SHP77 treated with DMSO at 0.1 percent for 48 hours (cell line): ENCODE results near the gene PPP2R5D.
"Not testable (repeated sequence)": the region's sequence is repeated elsewhere in the genome, so short reads cannot be mapped to it uniquely, and the experiment has no call there.

ENCODE experiments used
- DNase-seq: peaks from one replicate; lab custom pipeline; 2025; lab: John Stamatoyannopoulos, UW

PPP2R5D gene

GRCh38 chr6:43032326-43032725, 48.0 kb downstream of the PPP2R5D start:
- DNase-seq: no peak

GRCh38 chr6:43033496-43034189, 49.3 kb downstream of the PPP2R5D start:
- DNase-seq: no peak

- DNase-seq: no peak
These were observed 49.8 kb downstream of the PPP2R5D start for GRCh38 chr6:43034190-43034525.

GRCh38 chr6:43035495-43036194, 51.3 kb downstream of the PPP2R5D start:
- no peak for DNase-seq

GRCh38 chr6:43036712-43037111, 52.3 kb downstream of the PPP2R5D start:
- DNase-seq: no peak

- DNase-seq: no peak
These were observed 52.8 kb downstream of the PPP2R5D start for GRCh38 chr6:43037197-43037596.

GRCh38 chr6:43037706-43038105, 53.3 kb downstream of the PPP2R5D start:
- no peak for DNase-seq

- no peak for DNase-seq
These were observed 54.4 kb downstream of the PPP2R5D start for GRCh38 chr6:43038727-43039126.

- DNase-seq: no peak
These were observed 56.3 kb downstream of the PPP2R5D start for GRCh38 chr6:43040542-43041257.

GRCh38 chr6:43041475-43041874, 57.1 kb downstream of the PPP2R5D start:
- DNase-seq: not testable (repeated sequence)

GRCh38 chr6:43043310-43043709, 58.9 kb downstream of the PPP2R5D start:
- no peak for DNase-seq

GRCh38 chr6:43045371-43045930, 61.1 kb downstream of the PPP2R5D start:
- DNase-seq: no peak

GRCh38 chr6:43047998-43048397, 63.6 kb downstream of the PPP2R5D start:
- DNase-seq: no peak

- DNase-seq: no peak
These were observed 66.6 kb downstream of the PPP2R5D start for GRCh38 chr6:43050981-43051380.

- no peak for DNase-seq
These were observed 68.0 kb downstream of the PPP2R5D start for GRCh38 chr6:43052225-43052841.

GRCh38 chr6:43052842-43053544, 68.6 kb downstream of the PPP2R5D start:
- no peak for DNase-seq

- peak; percentile 83 for DNase-seq
These were observed 69.3 kb downstream of the PPP2R5D start, which contains the start of gene CUL7 for GRCh38 chr6:43053545-43054205. Gene CUL7 (minus strand): TSS chr6:43053851. CDS start chr6:43052788, 1,063 bp downstream.

GRCh38 chr6:43054206-43054943, 70.0 kb downstream of the PPP2R5D start:
- DNase-seq: no peak

GRCh38 chr6:43055966-43056365, 71.6 kb downstream of the PPP2R5D start:
- no peak for DNase-seq

GRCh38 chr6:43058531-43058930, 74.2 kb downstream of the PPP2R5D start:
- no peak for DNase-seq
